Muscle of leg (tissue), 9 donors: ENCODE results near the gene PPP1R7. TPM values are rescaled to one million over a fixed set of nuclear protein-coding genes. Genes with fewer than 3 reads are reported as not detected.

Source experiments
- polyA plus RNA-seq, 8 donors: library from polyadenylated mRNA; unstranded; fragments of 120-200 nt; gene quantifications; one replicate each; pipeline versions ENCODE4 v1.2.1 to v1.2.3, GENCODE V29; 2013; ENCODE audit warnings: inconsistent platforms in 1 of 8, low replicate concordance in 1 of 8; ENCODE audit not compliant: insufficient read length in 8 of 8, insufficient read depth in 1 of 8
- total RNA-seq: library from RNA; stranded (reverse); fragments of 120-200 nt; gene quantifications from one replicate; pipeline ENCODE4 v1.2.4, GENCODE V29; 2013

PPP1R7 gene
- total and polyA plus RNA-seq, 9 donors = 46.8 to 92.0 (median 78.0) TPM

Other genes starting within 250 kb of the PPP1R7 start
- 0.04 TPM for gene CROCC2, start 244.1 kb upstream of the PPP1R7 start, total RNA-seq
- gene CROCC2, start 244.1 kb upstream of the PPP1R7 start, polyA plus RNA-seq = under 1 TPM in 7 of 8 donors, not detected in 1; 0.11 to 0.50 (median 0.22) TPM
- 2.8 TPM for gene SNED1, start 151.8 kb upstream of the PPP1R7 start, total RNA-seq
- 1 to 10 TPM; 1.3 to 4.6 (median 2.5) TPM for gene SNED1, start 151.8 kb upstream of the PPP1R7 start, polyA plus RNA-seq
- 28.6 TPM for gene MTERF4, start 48.2 kb upstream of the PPP1R7 start, total RNA-seq
- 10 to 100 TPM; 27.6 to 42.0 (median 32.9) TPM for gene MTERF4, start 48.2 kb upstream of the PPP1R7 start, polyA plus RNA-seq
- gene PASK, start 995 bp upstream of the PPP1R7 start, total RNA-seq = 2.2 TPM
- 1 to 10 TPM; 5.1 to 8.6 (median 6.9) TPM for gene PASK, start 995 bp upstream of the PPP1R7 start, polyA plus RNA-seq
- gene ANO7, start 38.2 kb downstream of the PPP1R7 start, total RNA-seq = 0.35 TPM
- gene ANO7, start 38.2 kb downstream of the PPP1R7 start, polyA plus RNA-seq = 1 to 10 TPM in 7 of 8 donors, under 1 TPM in 1; 0.50 to 2.0 (median 1.1) TPM
- gene HDLBP, start 165.2 kb downstream of the PPP1R7 start, total RNA-seq = 332 TPM
- 100 to 1,000 TPM; 331 to 470 (median 405) TPM for gene HDLBP, start 165.2 kb downstream of the PPP1R7 start, polyA plus RNA-seq
- gene SEPTIN2, start 165.5 kb downstream of the PPP1R7 start, total RNA-seq = 248 TPM
- 100 to 1,000 TPM; 258 to 446 (median 290) TPM for gene SEPTIN2, start 165.5 kb downstream of the PPP1R7 start, polyA plus RNA-seq
- 29.3 TPM for gene FARP2, start 205.8 kb downstream of the PPP1R7 start, total RNA-seq
- gene FARP2, start 205.8 kb downstream of the PPP1R7 start, polyA plus RNA-seq = 10 to 100 TPM; 27.2 to 46.1 (median 34.0) TPM